Upper lobe of left lung (tissue), 6 donors: Measurements from ENCODE around the gene TET3. TPM values are rescaled to one million over a fixed set of nuclear protein-coding genes. Genes with fewer than 3 reads are reported as not detected.

ENCODE experiments used
- ATAC-seq, 2 donors: fragments of 200-7000 bp; cut with Tn5 transposase; one replicate each; pipeline ENCODE4 v1.9.1; 2022; ENCODE audit warnings: mild to moderate bottlenecking in 2 of 2, moderate library complexity in 2 of 2; ENCODE audit not compliant: low FRiP score in 2 of 2
- DNase-seq, 2 donors: peaks; one replicate each; pipeline ENCODE4 v3.0.0-alpha.2; 2019 to 2020
- H3K27ac ChIP-seq, 4 donors: fragments of 200-600 bp; sonication (generic); one replicate each; pipeline ENCODE4 v1.5.1; 2016 to 2019
- H3K27me3 ChIP-seq, 4 donors: fragments of 200-600 bp; sonication (generic); one replicate each; pipeline ENCODE4 v1.5.1; 2017 to 2019
- H3K36me3 ChIP-seq, 4 donors: fragments of 200-600 bp; sonication (generic); one replicate each; pipeline ENCODE4 v1.5.1; 2016 to 2019
- H3K4me1 ChIP-seq, 4 donors: fragments of 200-600 bp; sonication (generic); one replicate each; pipeline ENCODE4 v1.5.1; 2018 to 2019
- H3K4me3 ChIP-seq, 4 donors: fragments of 200-600 bp; sonication (generic); one replicate each; pipeline ENCODE4 v1.5.1; 2017 to 2019; ENCODE audit warnings: mild to moderate bottlenecking in 2 of 4, moderate library complexity in 1 of 4
- H3K9me3 ChIP-seq, 4 donors: fragments of 200-600 bp; sonication (generic); one replicate each; pipeline ENCODE4 v1.5.1; 2018 to 2019
- CTCF ChIP-seq, 6 experiments: fragments of 450-650 bp in 4 of 6; fragments of 200-600 bp in 2 of 6; sonication (generic) in 2 of 6; IDR thresholded peaks; one replicate each; pipeline ENCODE4 v1.5.1; 2016 to 2019; ENCODE audit warnings: antibody characterized with exemption in 6 of 6
- EP300 ChIP-seq, 4 donors: sonication (generic); formaldehyde crosslinking; IDR thresholded peaks; one replicate each; pipeline ENCODE4 v1.5.1; 2017; ENCODE audit warnings: antibody characterized with exemption in 4 of 4, control low read depth in 2 of 4
- POLR2A ChIP-seq, 4 donors: fragments of 450-650 bp; IDR thresholded peaks; one replicate each; pipeline ENCODE4 v1.5.1; 2016 to 2017; ENCODE audit warnings: antibody characterized with exemption in 4 of 4, mild to moderate bottlenecking in 2 of 4
- POLR2AphosphoS5 ChIP-seq, 2 donors: sonication (generic); formaldehyde crosslinking; IDR thresholded peaks; one replicate each; pipeline ENCODE4 v1.5.1; 2017; ENCODE audit warnings: antibody characterized with exemption in 2 of 2
- whole genome bisulfite sequencing, 2 donors: methylation state at CpG; one replicate each; pipeline ENCODE4 v1.1.5; 2017 to 2018; 5-methylcytosine and 5-hydroxymethylcytosine counted together
- small RNA-seq, 4 donors: library from RNA; depleted of rRNA; stranded (forward); fragments of <200 nt; gene quantifications; one replicate each; pipeline ENCODE3, GENCODE V24; 2016
- total RNA-seq, 6 donors: library from RNA; depleted of rRNA in 4 of 6; stranded (reverse); fragments of >200 nt in 4 of 6; gene quantifications; one replicate each; pipeline versions ENCODE4 v1.1.0 to v1.2.1, GENCODE V29; 2016 to 2021
- donor health status: DM: no; HTN: no; CAD: no; lungs with moderate emphysema.
- donor health status: DM: no; HTN: yes; CAD: no; lungs with severe emphysema.

TET3 gene
- total RNA-seq, 6 donors from 2014 or later, result 17.3 to 53.4 (median 23.6) TPM

- no peak overlapping the region for H3K27ac ChIP-seq
- WGBS, 2 donors, result 65 to 76% methylated on average over 2 of the region's 2 CpGs
- H3K36me3 ChIP-seq, result no peaks in the 10 kb centered on the region
These were observed 45.1 kb downstream of the TET3 start for GRCh38 chr2:74029714-74030397.

DNA sequence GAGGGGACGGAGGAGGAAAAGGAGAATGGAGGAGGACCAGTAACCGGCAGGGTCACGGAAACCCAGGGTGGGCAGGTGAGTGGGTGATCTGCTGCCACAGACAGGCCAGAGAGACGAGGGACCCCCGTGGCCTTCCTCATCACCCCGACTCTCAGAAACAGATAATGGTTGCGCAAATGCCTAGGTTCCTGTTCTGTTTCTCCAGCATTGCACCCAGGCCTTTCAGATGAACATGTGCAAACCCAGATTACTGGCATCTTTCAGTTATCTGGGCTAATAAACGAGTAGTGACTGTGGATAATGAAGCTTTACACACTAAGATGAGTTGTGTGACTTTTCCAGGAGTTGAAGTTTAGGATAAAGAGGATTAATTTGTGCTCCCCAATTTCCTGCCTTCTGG, 46.5 kb downstream of the TET3 start:
- H3K27ac ChIP-seq, result no peak overlapping the region
- H3K4me3 ChIP-seq, result no peak overlapping the region
- DNase-seq (no peak), ATAC-seq (no peak)
- H3K4me1 ChIP-seq, result peaks cover 21 to 43% (median 31%) of the 10 kb centered on the region in 4 donors
- no peaks in the 10 kb centered on the region for H3K9me3 ChIP-seq
- no peak for TF ChIP-seq POLR2A (IDR thresholded peaks at IDR 0.05)
- no peak for TF ChIP-seq CTCF (IDR thresholded peaks at IDR 0.05)
- no peak for TF ChIP-seq EP300 (IDR thresholded peaks at IDR 0.05)
- no peak for TF ChIP-seq POLR2AphosphoS5 (IDR thresholded peaks at IDR 0.05)
- H3K27me3 ChIP-seq, result no peaks in the 10 kb centered on the region
- H3K36me3 ChIP-seq, result no peaks in the 10 kb centered on the region
- WGBS, 2 donors, result 56 to 66% methylated on average over 8 of the region's 8 CpGs

More at GRCh38 chr2:74029714-74030397, 45.1 kb downstream of the TET3 start:
- DNase-seq (no peak), ATAC-seq (no peak)
- Histone ChIP-seq H3K4me1 (peaks cover 17 to 44% (median 29%) of the 10 kb centered on the region in 4 donors), H3K27me3 (no peaks in the 10 kb centered on the region), H3K9me3 (no peaks in the 10 kb centered on the region), H3K4me3 (no peak overlapping the region)
- TF ChIP-seq POLR2AphosphoS5 (IDR thresholded peaks at IDR 0.05), result no peak
- TF ChIP-seq POLR2A (IDR thresholded peaks at IDR 0.05), result no peak
- no peak for TF ChIP-seq CTCF (IDR thresholded peaks at IDR 0.05)

DNA sequence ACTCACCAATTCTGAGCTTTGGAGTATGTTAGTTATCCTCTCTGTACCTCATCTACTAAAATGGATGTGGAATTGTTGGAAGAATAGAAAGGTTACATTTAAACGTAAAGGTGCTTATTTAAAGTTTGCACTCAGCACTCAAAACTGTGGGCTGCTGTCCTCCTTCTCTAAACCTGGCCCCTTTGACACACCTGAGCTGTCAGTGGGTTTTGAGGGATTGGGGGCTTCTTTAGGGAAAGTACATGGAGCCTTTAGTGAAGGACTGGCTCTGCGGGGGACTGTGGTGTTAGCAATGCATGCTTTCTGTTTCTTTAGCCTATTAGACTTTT, 47.2 kb downstream of the TET3 start:
- H3K4me1 ChIP-seq, result peaks cover 28 to 43% (median 35%) of the 10 kb centered on the region in 4 donors
- ATAC-seq (no peak), DNase-seq (no peak)
- no peaks in the 10 kb centered on the region for H3K9me3 ChIP-seq
- TF ChIP-seq POLR2AphosphoS5 (IDR thresholded peaks at IDR 0.05), result no peak
- WGBS, 2 donors, result 60 to 68% methylated on average over 2 of the region's 2 CpGs
- H3K27ac ChIP-seq, result peak overlapping the region in 1 of 4 donors; percentile 55
- no peak overlapping the region for H3K4me3 ChIP-seq
- H3K27me3 ChIP-seq, result no peaks in the 10 kb centered on the region
- no peaks in the 10 kb centered on the region for H3K36me3 ChIP-seq

GRCh38 chr2:74033375-74033774, 48.7 kb downstream of the TET3 start:
- WGBS, 2 donors, result 56 to 68% methylated on average over 2 of the region's 2 CpGs
- Histone ChIP-seq H3K27ac (no peak overlapping the region), H3K9me3 (no peaks in the 10 kb centered on the region), H3K4me3 (no peak overlapping the region), H3K27me3 (no peaks in the 10 kb centered on the region), H3K36me3 (no peaks in the 10 kb centered on the region), H3K4me1 (peaks cover 37 to 51% (median 45%) of the 10 kb centered on the region in 4 donors)
- TF ChIP-seq EP300 (IDR thresholded peaks at IDR 0.05) (no peak), CTCF (IDR thresholded peaks at IDR 0.05) (no peak)
- ATAC-seq (no peak), DNase-seq (no peak)

Small RNAs within 50 kb of the gene (small RNA-seq; reads per million reads assigned to genes)
- gene AC110801.1 (0 reads per million in 4 donors), gene RNA5SP97 (0 reads per million in 4 donors)

Other genes with a start within 250 kb of the TET3 start
- gene TPRKB, start 247.6 kb upstream of the TET3 start, total RNA-seq, result 10 to 100 TPM in 4 of 6 donors, 1 to 10 TPM in 2; 4.7 to 19.0 (median 13.4) TPM
- 10 to 100 TPM; 14.2 to 40.9 (median 19.7) TPM for gene DUSP11, start 204.8 kb upstream of the TET3 start, total RNA-seq
- not detected for gene C2orf78, start 200.7 kb upstream of the TET3 start, total RNA-seq
- gene STAMBP, start 155.9 kb upstream of the TET3 start, total RNA-seq, result 10 to 100 TPM; 22.8 to 41.7 (median 28.3) TPM
- 10 to 100 TPM; 10.8 to 65.3 (median 27.2) TPM for gene ACTG2, start 91.9 kb upstream of the TET3 start, total RNA-seq
- gene DGUOK, start 58.0 kb upstream of the TET3 start, total RNA-seq, result 10 to 100 TPM; 25.1 to 38.5 (median 34.9) TPM
- gene BOLA3, start 163.0 kb downstream of the TET3 start, total RNA-seq, result 10 to 100 TPM; 19.2 to 37.7 (median 24.3) TPM
- 100 to 1,000 TPM in 2 of 6 donors, 10 to 100 TPM in 4; 23.1 to 143 (median 94.5) TPM for gene MOB1A, start 194.0 kb downstream of the TET3 start, total RNA-seq
- 10 to 100 TPM in 5 of 6 donors, 1 to 10 TPM in 1; 8.4 to 68.1 (median 34.5) TPM for gene MTHFD2, start 213.7 kb downstream of the TET3 start, total RNA-seq